ENCODE results near the gene TULP4.
"Not testable (repeated sequence)": the region's sequence is repeated elsewhere in the genome, so short reads cannot be mapped to it uniquely, and the experiment has no call there.

Gene TULP4

GRCh38 chr6:158501360-158502262 is 189.3 kb downstream of the TULP4 start:
- DNase-seq (ENCODE audit: low read depth, low spot score), result no peak

GRCh38 chr6:158502263-158502950 is 190.1 kb downstream of the TULP4 start:
- no peak for DNase-seq (ENCODE audit: low read depth, low spot score)

GRCh38 chr6:158503222-158503621 is 191.0 kb downstream of the TULP4 start:
- no peak for DNase-seq (ENCODE audit: low read depth, low spot score)

GRCh38 chr6:158503846-158504245 is 191.6 kb downstream of the TULP4 start:
- no peak for DNase-seq (ENCODE audit: low read depth, low spot score)

GRCh38 chr6:158505194-158505593 is 192.9 kb downstream of the TULP4 start:
- DNase-seq (ENCODE audit: low read depth, low spot score), result no peak

- peak; percentile 92 for DNase-seq (ENCODE audit: low read depth, low spot score)
Measured at GRCh38 chr6:158506601-158507000, 194.3 kb downstream of the TULP4 start.

- no peak for DNase-seq (ENCODE audit: low read depth, low spot score)
Measured at GRCh38 chr6:158507174-158507573, 194.9 kb downstream of the TULP4 start.

- no peak for DNase-seq (ENCODE audit: low read depth, low spot score)
Measured at GRCh38 chr6:158508450-158508849, 196.2 kb downstream of the TULP4 start.

- no peak for DNase-seq (ENCODE audit: low read depth, low spot score)
Measured at GRCh38 chr6:158509465-158509864, 197.2 kb downstream of the TULP4 start.

GRCh38 chr6:158512809-158513208 is 200.5 kb downstream of the TULP4 start:
- DNase-seq (ENCODE audit: low read depth, low spot score), result no peak

- no peak for DNase-seq (ENCODE audit: low read depth, low spot score)
Measured at GRCh38 chr6:158514176-158514575, 201.9 kb downstream of the TULP4 start.

GRCh38 chr6:158514991-158515390 is 202.7 kb downstream of the TULP4 start:
- DNase-seq (ENCODE audit: low read depth, low spot score), result no peak

- DNase-seq (ENCODE audit: low read depth, low spot score), result peak; percentile 85
Measured at GRCh38 chr6:158516098-158516497, 203.8 kb downstream of the TULP4 start.

GRCh38 chr6:158517038-158517437 is 204.8 kb downstream of the TULP4 start:
- no peak for DNase-seq (ENCODE audit: low read depth, low spot score)

GRCh38 chr6:158517581-158517980 is 205.3 kb downstream of the TULP4 start:
- DNase-seq (ENCODE audit: low read depth, low spot score), result peak; percentile 36

- DNase-seq (ENCODE audit: low read depth, low spot score), result peak; percentile 77
Measured at GRCh38 chr6:158518191-158519127, 206.2 kb downstream of the TULP4 start.

GRCh38 chr6:158519300-158519699 is 207.0 kb downstream of the TULP4 start:
- DNase-seq (ENCODE audit: low read depth, low spot score), result no peak

- DNase-seq (ENCODE audit: low read depth, low spot score), result no peak
Measured at GRCh38 chr6:158519761-158520160, 207.5 kb downstream of the TULP4 start.

- DNase-seq (ENCODE audit: low read depth, low spot score), result not testable (repeated sequence)
Measured at GRCh38 chr6:158520975-158521374, 208.7 kb downstream of the TULP4 start.

- DNase-seq (ENCODE audit: low read depth, low spot score), result no peak
Measured at GRCh38 chr6:158521759-158522158, 209.5 kb downstream of the TULP4 start.

- no peak for DNase-seq (ENCODE audit: low read depth, low spot score)
Measured at GRCh38 chr6:158522616-158523015, 210.4 kb downstream of the TULP4 start.

- no peak for DNase-seq (ENCODE audit: low read depth, low spot score)
Measured at GRCh38 chr6:158524311-158524710, 212.0 kb downstream of the TULP4 start.
